Activated T-cell treated with anti-CD3 and anti-CD28 coated beads, Interleukin-2, amount 50 U/mL, for 1 hour (primary cell): ENCODE results near the gene WNT9A.

ENCODE experiments used
- DNase-seq: peaks from one replicate; pipeline ENCODE4 v3.0.0-alpha.2; 2020

WNT9A gene

GRCh38 chr1:227894831-227895451 is 52.8 kb downstream of the WNT9A start:
- peak; percentile 13 for DNase-seq

- DNase-seq = peak; percentile 14
These were observed 53.6 kb downstream of the WNT9A start for GRCh38 chr1:227893949-227894721.

- no peak for DNase-seq
These were observed 54.3 kb downstream of the WNT9A start for GRCh38 chr1:227893300-227893948.

- DNase-seq = no peak
These were observed 55.0 kb downstream of the WNT9A start for GRCh38 chr1:227892489-227893299.

- no peak for DNase-seq
These were observed 55.7 kb downstream of the WNT9A start for GRCh38 chr1:227891955-227892488.

GRCh38 chr1:227891223-227891954 is 56.3 kb downstream of the WNT9A start:
- no peak for DNase-seq

- DNase-seq = peak; percentile 16
These were observed 57.1 kb downstream of the WNT9A start for GRCh38 chr1:227890451-227891222.

- DNase-seq = peak; percentile 15
These were observed 57.8 kb downstream of the WNT9A start for GRCh38 chr1:227889863-227890405.

- no peak for DNase-seq
These were observed 58.5 kb downstream of the WNT9A start for GRCh38 chr1:227889047-227889862.

GRCh38 chr1:227888404-227889046 is 59.2 kb downstream of the WNT9A start:
- DNase-seq = peak; percentile 17

GRCh38 chr1:227887697-227888403 is 59.9 kb downstream of the WNT9A start:
- DNase-seq = peak; percentile 22

- peak; percentile 45 for DNase-seq
These were observed 60.6 kb downstream of the WNT9A start for GRCh38 chr1:227886993-227887696.

- DNase-seq = peak; percentile 16
These were observed 61.2 kb downstream of the WNT9A start for GRCh38 chr1:227886503-227886961.

- peak; percentile 30 for DNase-seq
These were observed 61.9 kb downstream of the WNT9A start for GRCh38 chr1:227885648-227886502.

GRCh38 chr1:227885135-227885647 is 62.5 kb downstream of the WNT9A start:
- peak; percentile 41 for DNase-seq

- peak; percentile 15 for DNase-seq
These were observed 63.2 kb downstream of the WNT9A start for GRCh38 chr1:227884370-227885134.
